Parathyroid adenoma (tissue), 2 donors: ENCODE data around the gene TRAM2.
A peak's percentile ranks its signal among the peaks of the same experiment; 100 is the strongest.

ENCODE experiments used
- H2AFZ ChIP-seq: fragments of 300-600 bp; sonication (generic); one replicate; pipeline ENCODE4 v1.7.0; 2017; ENCODE audit warnings: antibody characterized with exemption, mild to moderate bottlenecking
- H3K27ac ChIP-seq: fragments of 300-600 bp; sonication (generic); one replicate; pipeline ENCODE4 v1.7.0; 2017
- H3K27me3 ChIP-seq: fragments of 300-600 bp; sonication (generic); one replicate; pipeline ENCODE4 v1.7.0; 2017; ENCODE audit warnings: low read length; ENCODE audit not compliant: control insufficient read depth, insufficient read depth
- H3K36me3 ChIP-seq: fragments of 300-600 bp; sonication (generic); one replicate; pipeline ENCODE4 v1.7.0; 2017; ENCODE audit warnings: low read length; ENCODE audit not compliant: control insufficient read depth, insufficient read depth
- H3K4me1 ChIP-seq: fragments of 300-600 bp; sonication (generic); one replicate; pipeline ENCODE4 v1.7.0; 2017; ENCODE audit warnings: control low read depth
- H3K4me2 ChIP-seq: fragments of 300-600 bp; sonication (generic); one replicate; pipeline ENCODE4 v1.7.0; 2017; ENCODE audit warnings: low read length
- H3K4me3 ChIP-seq: fragments of 300-600 bp; sonication (generic); one replicate; pipeline ENCODE4 v1.7.0; 2017; ENCODE audit warnings: low read depth, low read length
- H3K79me2 ChIP-seq: fragments of 300-600 bp; sonication (generic); one replicate; pipeline ENCODE4 v1.7.0; 2017; ENCODE audit warnings: control low read depth
- H3K9ac ChIP-seq: fragments of 300-600 bp; sonication (generic); one replicate; pipeline ENCODE4 v1.7.0; 2017; ENCODE audit warnings: mild to moderate bottlenecking
- H3K9me3 ChIP-seq: fragments of 300-600 bp; sonication (generic); one replicate; pipeline ENCODE4 v1.7.0; 2017; ENCODE audit warnings: low read length; ENCODE audit not compliant: control insufficient read depth
- CTCF ChIP-seq: fragments of 300-600 bp; sonication (generic); IDR thresholded peaks from one replicate; pipeline ENCODE4 v1.7.0; 2017; ENCODE audit warnings: antibody characterized with exemption, mild to moderate bottlenecking
- donor health status: primary hyperparathyroidism.

The TRAM2 gene

GRCh38 chr6:52596371-52597028, 19.6 kb upstream of the TRAM2 start:
- no peak for TF ChIP-seq CTCF
- Histone ChIP-seq H3K27ac (no peak overlapping the region), H3K9ac (no peak overlapping the region), H3K79me2 (no peaks in the 10 kb centered on the region), H3K9me3 (no peaks in the 10 kb centered on the region), H3K4me1 (peaks cover 21% of the 10 kb centered on the region), H3K27me3 (no peaks in the 10 kb centered on the region), H3K4me3 (no peak overlapping the region), H3K4me2 (no peak overlapping the region), H3K36me3 (no peaks in the 10 kb centered on the region), H2AFZ (no peak overlapping the region)

- Histone ChIP-seq H3K4me2 (no peak overlapping the region), H3K27ac (peak overlapping the region; percentile 73), H2AFZ (peak overlapping the region; percentile 77), H3K27me3 (no peaks in the 10 kb centered on the region), H3K79me2 (no peaks in the 10 kb centered on the region), H3K9me3 (no peaks in the 10 kb centered on the region), H3K9ac (no peak overlapping the region), H3K4me1 (peaks cover 21% of the 10 kb centered on the region), H3K4me3 (no peak overlapping the region), H3K36me3 (no peaks in the 10 kb centered on the region)
- TF ChIP-seq CTCF: no peak
Observed at GRCh38 chr6:52595796-52596130, 18.9 kb upstream of the TRAM2 start.

- Histone ChIP-seq H2AFZ (peak overlapping the region; percentile 77), H3K4me1 (peaks cover 26% of the 10 kb centered on the region), H3K79me2 (no peaks in the 10 kb centered on the region), H3K27ac (peak overlapping the region; percentile 73), H3K4me3 (no peak overlapping the region), H3K27me3 (no peaks in the 10 kb centered on the region), H3K9me3 (no peaks in the 10 kb centered on the region), H3K36me3 (no peaks in the 10 kb centered on the region), H3K9ac (no peak overlapping the region), H3K4me2 (peak overlapping the region; percentile 59)
- TF ChIP-seq CTCF: no peak
Observed at GRCh38 chr6:52595000-52595795, 18.3 kb upstream of the TRAM2 start.

GRCh38 chr6:52594221-52594620, 17.4 kb upstream of the TRAM2 start:
- no peak for TF ChIP-seq CTCF
- H3K27ac ChIP-seq: no peak overlapping the region
- H3K4me2 ChIP-seq: no peak overlapping the region
- peaks cover 32% of the 10 kb centered on the region for H3K4me1 ChIP-seq
- no peak overlapping the region for H3K9ac ChIP-seq
- no peak overlapping the region for H3K4me3 ChIP-seq
- no peaks in the 10 kb centered on the region for H3K27me3 ChIP-seq
- no peak overlapping the region for H2AFZ ChIP-seq
- no peaks in the 10 kb centered on the region for H3K79me2 ChIP-seq
- no peaks in the 10 kb centered on the region for H3K9me3 ChIP-seq
- H3K36me3 ChIP-seq: no peaks in the 10 kb centered on the region
